SH-SY5Y (cell line): ENCODE data around the gene VPS52.

Source experiments
- GATA2 ChIP-seq: IDR thresholded peaks from 2 replicates; pipeline ENCODE4 v1.6.1; 2011; ENCODE audit warnings: mild to moderate bottlenecking, low read depth, low read length
- GATA3 ChIP-seq: IDR thresholded peaks from 2 replicates; pipeline ENCODE4 v1.6.1; 2011; ENCODE audit warnings: low read depth, mild to moderate bottlenecking, low read length, moderate library complexity

The VPS52 gene, protein sequence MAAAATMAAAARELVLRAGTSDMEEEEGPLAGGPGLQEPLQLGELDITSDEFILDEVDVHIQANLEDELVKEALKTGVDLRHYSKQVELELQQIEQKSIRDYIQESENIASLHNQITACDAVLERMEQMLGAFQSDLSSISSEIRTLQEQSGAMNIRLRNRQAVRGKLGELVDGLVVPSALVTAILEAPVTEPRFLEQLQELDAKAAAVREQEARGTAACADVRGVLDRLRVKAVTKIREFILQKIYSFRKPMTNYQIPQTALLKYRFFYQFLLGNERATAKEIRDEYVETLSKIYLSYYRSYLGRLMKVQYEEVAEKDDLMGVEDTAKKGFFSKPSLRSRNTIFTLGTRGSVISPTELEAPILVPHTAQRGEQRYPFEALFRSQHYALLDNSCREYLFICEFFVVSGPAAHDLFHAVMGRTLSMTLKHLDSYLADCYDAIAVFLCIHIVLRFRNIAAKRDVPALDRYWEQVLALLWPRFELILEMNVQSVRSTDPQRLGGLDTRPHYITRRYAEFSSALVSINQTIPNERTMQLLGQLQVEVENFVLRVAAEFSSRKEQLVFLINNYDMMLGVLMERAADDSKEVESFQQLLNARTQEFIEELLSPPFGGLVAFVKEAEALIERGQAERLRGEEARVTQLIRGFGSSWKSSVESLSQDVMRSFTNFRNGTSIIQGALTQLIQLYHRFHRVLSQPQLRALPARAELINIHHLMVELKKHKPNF

DNA sequence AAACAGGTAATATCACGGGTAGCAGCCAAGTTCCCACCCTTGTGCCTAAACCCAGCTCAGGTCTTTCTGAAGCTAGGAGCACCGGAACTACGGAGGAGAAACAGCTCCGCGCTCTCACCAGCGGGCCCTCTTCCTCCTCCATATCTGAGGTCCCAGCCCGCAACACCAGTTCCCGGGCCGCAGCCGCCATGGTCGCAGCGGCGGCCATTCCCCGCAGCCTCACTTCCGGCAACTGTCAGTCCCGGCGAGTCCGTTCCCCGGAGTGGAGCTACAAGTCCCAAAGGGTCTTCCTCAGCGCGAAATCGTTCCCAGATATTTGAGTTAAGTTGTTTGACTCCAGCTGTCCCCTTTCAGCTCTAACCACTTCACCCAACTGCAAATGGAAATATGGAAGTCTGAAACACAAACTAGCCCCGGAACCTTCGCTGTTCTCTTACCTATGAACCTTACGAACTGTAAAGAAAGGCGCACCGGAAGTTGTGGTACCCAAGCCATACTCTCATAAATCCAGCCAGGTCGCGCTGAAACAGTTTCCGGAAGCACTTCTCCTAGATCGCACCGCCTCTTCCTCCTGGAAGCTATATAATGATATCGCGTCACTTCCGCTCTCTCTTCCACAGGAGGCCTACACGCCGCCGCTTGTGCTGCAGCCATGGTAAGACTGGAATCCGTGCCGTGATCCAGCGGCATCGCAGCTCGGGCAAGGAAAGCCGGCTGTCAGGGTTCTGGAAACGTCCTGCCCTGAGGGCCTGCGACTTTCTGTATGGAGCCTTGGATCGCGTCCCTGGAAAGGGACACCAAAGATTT lies at the start of gene VPS52, which contains the start of gene RPS18:
Gene VPS52, minus strand, starts transcription at position 409 of the 807 bp plus-strand sequence. Its CDS starts 201 bp downstream, at position 208.
Gene RPS18, plus strand, starts transcription at position 608 of the 807 bp plus-strand sequence. Its CDS starts 45 bp downstream, at position 653.
- no peak for TF ChIP-seq GATA3
- TF ChIP-seq GATA2, result 0 out of 2 replicates have a peak, but pooled peaks have one; percentile 4

DNA sequence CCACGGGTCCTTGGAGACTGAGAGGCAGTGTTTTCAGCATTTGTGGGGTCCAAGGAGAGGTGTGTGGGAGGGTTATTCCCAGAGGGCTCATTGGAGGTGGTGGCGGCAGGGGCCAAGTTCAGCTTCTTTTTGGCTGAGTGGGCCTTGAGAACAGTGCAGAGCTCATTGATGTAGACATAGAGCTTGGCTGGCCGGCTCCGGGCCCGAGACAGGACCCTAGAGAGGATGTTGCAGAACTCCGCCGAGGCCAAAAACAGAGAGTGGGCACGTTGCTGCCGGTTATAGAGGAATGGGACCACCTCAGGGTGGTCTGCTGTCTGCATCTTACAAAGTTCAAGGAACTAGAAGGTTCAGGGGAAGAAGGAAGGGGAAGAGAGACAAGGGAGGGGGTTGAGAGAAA lies 49.6 kb upstream of the VPS52 start:
- TF ChIP-seq GATA2, result no peak
- no peak for TF ChIP-seq GATA3

DNA sequence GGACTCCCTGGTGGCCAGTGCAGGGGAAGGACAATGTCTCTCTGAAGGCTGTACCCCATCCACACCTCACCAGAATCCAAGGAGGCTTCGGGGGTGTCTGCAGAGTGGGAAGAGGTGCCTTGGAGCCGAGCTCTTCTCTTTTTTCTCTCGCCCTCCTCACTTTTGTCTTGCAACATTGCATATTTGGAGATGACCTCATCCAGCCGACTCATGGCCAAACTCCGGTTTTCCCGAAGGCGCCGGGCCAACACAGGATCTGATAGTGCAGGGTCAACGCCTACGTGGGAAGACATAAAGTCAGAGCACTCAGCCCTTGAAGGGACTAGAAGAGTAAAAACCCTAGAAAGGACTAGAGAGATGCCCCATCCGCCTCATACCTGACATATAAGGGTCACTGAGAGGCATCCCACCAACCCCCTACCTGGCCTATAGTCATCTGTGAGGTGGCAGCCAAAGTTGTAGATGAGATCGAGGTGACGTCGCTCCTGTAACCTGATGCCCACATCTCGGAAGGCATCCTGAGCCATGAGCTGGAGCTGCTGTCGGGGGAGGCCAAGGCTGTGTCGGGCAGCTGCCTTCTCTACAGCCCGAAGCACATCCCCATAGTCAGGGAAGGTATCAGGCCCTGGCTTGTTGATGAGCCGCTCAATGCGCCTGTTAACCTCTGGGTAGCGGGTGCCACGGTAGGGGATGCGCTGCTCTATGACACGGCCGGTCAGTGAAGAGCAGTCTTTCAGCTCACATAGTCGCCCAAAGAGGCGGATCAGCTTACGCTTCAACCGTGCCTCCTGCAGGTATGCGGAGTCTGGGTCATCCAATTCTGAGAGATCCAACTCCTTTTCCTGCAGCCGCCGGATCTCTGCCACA lies 48.9 kb upstream of the VPS52 start:
- no peak for TF ChIP-seq GATA3
- no peak for TF ChIP-seq GATA2

DNA sequence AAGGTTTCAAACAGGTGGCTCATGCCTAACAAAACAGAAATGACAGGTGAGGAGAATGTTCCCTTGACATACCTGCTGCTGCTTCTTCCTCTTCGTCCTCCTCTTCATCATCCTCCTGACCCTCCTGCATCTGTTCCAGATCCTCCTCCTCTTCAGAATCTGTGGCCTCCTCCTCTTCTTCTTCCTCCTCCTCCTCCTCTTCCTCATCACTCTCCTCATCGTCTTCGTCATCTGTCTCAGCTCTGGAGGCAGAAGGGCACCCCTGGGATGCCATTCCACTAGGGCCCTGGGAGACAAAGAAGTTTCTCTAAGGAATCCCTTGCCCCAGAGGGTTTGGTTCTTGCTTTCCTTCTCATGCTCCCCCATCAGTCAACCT lies 48.3 kb upstream of the VPS52 start:
- TF ChIP-seq GATA3 (no peak), GATA2 (no peak)

DNA sequence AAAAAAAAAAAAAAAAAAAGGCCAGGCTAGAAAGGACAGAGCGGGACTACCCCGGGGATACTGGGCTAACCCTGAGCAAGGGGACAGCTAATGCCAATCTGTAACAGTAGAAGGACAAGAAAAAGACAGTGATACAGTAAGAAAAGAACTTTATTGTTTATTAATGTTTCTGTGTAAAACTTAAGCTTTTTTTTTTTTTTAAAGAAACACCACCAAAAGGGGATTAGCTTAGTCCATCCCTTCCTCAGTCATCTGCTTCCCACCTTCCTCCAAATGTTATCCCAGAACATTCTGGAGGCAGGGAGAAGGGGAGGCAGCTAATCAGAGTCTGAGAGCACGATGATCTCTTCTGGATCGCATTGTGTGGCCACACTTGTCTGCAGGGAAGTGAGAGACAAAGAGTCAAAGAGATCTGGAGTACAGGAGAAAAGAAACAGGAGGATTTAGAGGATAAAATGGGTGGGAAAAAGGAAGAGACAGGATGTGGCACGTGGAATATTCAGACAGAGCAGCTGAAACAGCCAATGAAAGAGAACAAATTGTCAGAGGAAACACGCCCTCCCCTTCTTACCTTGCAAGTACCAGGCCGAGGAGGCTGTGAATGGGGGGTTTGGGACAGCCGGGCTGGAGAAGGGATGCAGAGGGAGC lies 46.9 kb upstream of the VPS52 start:
- TF ChIP-seq GATA3 (no peak), GATA2 (no peak)

DNA sequence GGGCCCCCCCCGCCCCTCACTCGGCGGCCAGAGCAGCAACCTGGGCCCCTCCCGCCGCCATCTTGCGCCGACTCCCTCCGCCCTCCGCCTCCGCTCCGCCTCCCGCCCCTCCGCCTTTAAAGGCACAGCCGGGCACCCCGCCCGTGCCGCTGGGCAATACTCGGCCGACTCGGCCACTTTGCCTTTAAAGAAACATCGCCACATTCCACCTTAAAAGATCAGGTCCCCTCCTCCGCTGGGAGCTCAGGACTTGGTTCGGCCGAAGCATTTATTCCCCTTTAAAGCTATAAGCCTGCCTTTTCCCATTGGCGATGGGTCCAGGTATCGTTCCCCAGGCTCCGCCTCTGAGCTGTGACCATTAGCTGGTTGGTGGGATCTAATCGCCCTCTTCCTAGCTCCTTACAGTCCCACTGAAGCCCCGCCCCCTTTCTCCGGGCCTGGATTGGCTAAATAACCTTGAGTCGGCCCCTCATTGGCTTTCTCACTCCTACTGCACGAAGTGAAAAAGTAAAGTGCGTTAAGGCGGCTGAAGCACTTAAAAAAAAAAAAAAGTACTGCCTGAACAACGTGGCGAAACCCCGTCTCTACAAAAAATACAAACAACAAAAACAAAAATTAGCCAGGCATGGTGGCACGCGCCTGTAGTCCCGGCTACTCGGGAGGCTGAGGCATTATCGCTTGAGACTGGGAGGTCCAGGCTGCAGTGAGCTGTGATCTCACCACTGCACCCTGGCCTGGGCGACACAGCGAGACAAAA lies 46.2 kb upstream of the VPS52 start, which contains the start of gene ZBTB22:
Gene ZBTB22, minus strand, starts transcription at position 76 of the 757 bp plus-strand sequence. CDS start 828 bp downstream, outside the sequence.
- TF ChIP-seq GATA3 (no peak), GATA2 (peak; percentile 31; the same call in 1 of the 2 replicates)

DNA sequence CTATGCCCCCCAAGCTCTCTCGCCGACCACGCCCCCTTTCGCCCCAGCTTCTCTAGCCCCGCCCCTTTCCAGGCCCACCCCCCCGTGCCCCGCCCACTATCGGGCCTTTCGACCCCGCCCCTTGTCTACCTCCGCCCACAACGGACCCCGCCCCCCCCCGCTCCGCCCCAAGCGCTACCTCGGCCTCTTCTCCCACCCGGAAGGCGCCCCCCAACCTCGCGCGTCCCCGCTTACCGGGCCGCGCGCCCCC lies 45.7 kb upstream of the VPS52 start:
- TF ChIP-seq GATA3, result no peak
- no peak for TF ChIP-seq GATA2

DNA sequence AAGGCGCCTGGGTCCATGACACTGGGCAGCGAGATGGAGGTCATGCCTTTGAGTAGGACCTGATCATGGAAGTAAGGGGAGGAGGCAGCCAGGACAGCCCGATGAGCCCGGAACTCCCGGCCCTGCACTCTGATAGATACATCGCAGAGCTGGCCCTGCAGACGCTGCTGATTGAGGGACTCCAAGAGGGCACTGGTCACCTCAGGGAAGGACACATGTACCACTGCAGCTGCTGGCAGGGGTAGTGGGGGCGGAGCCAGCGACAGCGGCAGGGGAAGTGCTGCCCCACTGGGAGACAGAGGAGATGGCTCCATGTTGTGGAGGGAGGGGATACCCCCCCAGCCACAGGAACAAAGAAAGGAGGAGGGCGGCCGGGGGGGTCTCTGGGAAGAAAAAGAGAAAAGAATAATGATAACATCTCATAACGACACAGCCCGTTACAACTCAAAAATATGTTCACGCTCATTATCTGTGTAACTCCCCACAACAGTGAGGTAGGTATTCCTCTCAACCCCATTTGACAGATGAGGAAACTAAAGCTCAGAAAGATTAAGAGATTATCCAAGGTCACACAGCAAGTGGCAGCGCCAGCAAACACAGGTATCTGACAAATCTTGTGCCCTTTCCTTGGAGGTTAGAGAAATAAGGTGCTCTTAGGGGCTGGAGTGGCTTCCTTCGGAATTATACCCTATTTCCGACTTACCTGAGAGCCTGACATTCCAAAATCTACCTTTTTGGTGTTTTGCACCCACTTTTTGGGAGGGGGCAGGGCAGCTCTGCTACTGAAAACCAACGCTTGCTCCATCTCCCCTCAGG lies 45.1 kb upstream of the VPS52 start:
- TF ChIP-seq GATA2 (no peak), GATA3 (no peak)

DNA sequence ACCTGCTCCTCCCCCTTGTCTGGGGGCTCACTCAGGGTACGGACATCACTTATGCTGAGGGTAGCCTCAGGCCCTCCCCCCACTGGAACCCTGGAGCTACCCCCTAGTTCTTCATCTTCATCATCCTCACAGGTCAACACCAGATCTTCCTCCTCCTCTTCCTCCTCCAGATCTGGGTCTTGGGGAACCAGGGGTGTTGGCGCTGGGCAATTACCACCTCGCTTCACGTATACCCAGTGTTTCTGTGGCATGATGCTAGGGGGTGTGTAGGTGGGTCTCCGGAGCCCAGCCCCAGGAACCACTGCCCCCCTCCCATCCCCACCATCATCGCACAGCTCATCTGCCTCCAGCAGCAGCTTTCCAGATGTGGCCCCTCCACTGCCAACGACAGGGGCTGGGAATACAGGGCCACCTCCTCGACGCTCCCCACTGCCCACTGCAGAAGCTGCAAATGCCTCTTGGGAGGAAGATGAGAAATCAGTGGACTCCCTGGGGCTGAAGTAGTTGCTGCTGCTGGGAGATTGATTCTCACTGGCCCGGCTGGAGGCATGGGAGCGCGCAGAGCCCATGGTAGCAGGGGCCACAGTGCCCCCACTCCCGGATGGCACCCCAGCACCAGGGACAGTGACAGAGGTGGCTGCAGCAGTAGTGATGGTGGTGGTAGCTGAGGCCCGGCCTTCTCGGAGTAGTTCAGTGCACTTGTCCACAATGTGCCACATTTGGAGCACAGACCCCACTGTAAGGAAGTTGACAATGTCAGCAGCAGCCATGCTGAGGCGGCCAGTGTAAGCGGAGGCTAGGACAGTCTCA lies 44.3 kb upstream of the VPS52 start:
- no peak for TF ChIP-seq GATA3
- TF ChIP-seq GATA2, result no peak

DNA sequence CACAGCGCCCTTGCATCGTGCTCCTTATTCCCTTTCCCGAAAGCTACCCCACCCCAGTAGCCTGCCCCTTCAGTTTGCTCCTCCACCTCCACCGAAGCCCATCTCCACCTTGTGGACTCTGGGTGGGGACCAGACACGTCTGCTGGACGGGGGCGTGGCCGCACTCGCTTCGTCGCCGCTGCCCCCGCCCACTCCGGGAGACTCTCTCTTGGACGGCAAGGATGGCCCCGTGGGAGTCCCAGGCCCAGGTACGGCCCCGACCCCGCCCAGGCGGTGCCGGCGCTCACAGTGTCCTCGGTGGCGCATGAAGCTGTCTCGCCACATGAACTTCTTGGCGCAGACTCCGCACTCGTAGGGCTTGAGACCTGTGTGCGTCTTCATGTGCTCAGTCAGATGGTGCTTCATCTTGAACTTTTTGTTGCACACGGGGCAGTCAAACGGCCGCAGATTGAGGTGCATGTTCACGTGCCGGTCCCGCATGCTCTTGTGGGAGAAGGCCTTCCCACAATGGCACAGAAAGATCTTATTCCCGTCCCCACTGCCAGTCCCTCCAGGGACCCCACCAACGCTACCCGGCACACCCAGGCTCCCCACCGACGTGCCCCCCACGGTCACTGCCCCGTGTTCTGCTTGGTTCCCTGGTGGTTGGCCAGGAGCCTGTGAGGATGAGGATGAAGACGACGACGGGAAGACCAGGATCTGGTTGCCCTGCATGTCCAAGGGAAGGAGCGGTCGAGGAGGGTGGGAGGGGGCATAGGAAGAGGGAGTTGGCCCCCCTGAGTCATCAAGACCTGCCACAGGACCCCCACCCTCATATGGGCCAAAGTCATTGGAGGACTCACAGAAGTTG lies 43.5 kb upstream of the VPS52 start:
- TF ChIP-seq GATA3 (no peak), GATA2 (no peak)
